Middle frontal gyrus (tissue), 1 donor: ENCODE results near the gene SLC6A13.
"Not testable (repeated sequence)": the region's sequence is repeated elsewhere in the genome, so short reads cannot be mapped to it uniquely, and the experiment has no call there.

ENCODE experiments used
- DNase-seq: peaks from one replicate; pipeline ENCODE4 v3.0.0-alpha.2; 2015; ENCODE audit warnings: low spot score; ENCODE audit errors: extremely low spot score

Gene SLC6A13

DNA sequence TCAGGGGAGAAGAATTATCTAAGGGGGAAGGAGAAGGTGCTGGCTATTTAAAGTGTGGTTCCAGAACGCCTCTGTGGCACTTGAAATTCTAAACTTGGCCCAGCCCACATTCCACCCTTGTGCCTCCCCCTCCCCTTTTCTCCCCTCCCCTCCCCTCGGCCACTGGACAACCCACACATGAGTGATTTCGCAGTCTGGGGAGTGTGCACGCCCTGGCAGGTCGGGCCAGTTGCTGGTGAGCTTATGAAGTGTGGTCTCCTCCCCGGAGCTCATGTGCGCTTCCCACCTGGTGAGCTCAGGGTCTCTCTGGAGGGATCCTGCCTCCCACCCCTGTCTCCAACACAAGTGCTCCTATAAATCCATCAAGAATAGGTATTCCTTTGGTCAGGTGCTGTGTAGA, at the start of gene SLC6A13:
SLC6A13 (minus strand) TSS at position 20 of the 400 bp plus-strand sequence. CDS start 2,784 bp downstream, outside the sequence.
- no peak for DNase-seq

GRCh38 chr12:308511-308910, 45.9 kb upstream of the SLC6A13 start:
- DNase-seq = no peak

- no peak for DNase-seq
These were observed 44.8 kb upstream of the SLC6A13 start for GRCh38 chr12:307406-307805.

- DNase-seq = no peak
These were observed 42.2 kb upstream of the SLC6A13 start for GRCh38 chr12:304805-305204.

GRCh38 chr12:302766-303165, 40.1 kb upstream of the SLC6A13 start:
- DNase-seq = not testable (repeated sequence)

GRCh38 chr12:300166-300565, 37.5 kb upstream of the SLC6A13 start:
- DNase-seq = not testable (repeated sequence)

GRCh38 chr12:299511-299910, 36.9 kb upstream of the SLC6A13 start:
- DNase-seq = not testable (repeated sequence)

DNA sequence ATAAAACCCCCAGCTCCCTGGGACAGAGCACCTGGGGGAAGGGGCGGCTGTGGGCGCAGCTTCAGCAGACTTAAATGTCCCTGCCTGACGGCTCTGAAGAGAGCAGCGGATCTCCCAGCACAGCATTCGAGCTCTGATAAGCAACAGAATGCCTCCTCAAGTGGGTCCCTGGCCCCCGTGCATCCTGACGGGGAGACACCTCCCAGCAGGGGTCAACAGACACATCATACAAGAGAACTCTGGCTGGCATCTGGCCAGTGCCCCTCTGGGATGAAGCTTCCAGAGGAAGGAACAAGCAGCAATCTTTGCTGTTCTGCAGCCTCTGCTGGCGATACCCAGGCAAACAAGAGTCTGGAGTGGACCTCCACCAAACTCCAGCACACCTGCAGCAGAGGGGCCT, 35.4 kb upstream of the SLC6A13 start:
- not testable (repeated sequence) for DNase-seq

DNA sequence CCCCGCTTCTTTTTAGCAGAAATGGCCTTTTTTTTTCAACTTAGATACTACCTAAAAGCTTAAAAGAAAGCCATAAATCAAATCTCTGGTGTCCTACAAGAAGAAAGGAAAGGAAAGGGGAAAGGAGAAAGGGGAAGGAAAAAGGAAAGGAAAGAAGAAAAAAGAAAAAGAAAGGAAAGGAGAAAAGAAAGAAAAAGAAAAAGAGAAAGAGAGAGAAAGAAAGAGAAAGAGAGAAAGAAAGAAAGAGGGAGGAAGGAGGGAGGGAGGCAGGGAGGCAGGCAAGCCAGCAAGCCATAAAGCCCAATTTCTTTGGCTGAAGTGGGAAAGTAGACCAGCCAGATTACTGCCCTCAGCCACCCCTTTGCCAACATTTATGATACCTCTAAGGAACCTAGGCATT, 32.5 kb upstream of the SLC6A13 start:
- DNase-seq = no peak

DNA sequence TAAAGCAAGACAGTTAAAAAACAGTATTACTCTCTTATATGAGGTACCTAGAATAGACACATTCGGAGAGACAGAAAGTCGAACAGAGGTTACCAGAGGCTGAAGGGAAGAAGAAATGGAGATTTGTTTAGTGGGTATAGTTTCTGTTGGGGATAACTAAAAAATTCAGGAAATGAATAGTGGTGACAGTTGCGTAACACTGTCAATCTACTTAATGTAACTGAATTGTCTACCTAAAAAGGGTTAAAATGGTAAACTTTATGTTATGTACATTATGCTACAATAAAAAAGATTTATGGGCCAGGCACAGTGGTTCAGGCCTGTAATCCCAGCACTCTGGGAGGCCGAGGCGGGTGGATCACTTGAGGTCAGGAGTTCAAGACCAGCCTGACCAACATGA, 30.6 kb upstream of the SLC6A13 start:
- DNase-seq = no peak

GRCh38 chr12:292186-292585, 29.6 kb upstream of the SLC6A13 start:
- no peak for DNase-seq

DNA sequence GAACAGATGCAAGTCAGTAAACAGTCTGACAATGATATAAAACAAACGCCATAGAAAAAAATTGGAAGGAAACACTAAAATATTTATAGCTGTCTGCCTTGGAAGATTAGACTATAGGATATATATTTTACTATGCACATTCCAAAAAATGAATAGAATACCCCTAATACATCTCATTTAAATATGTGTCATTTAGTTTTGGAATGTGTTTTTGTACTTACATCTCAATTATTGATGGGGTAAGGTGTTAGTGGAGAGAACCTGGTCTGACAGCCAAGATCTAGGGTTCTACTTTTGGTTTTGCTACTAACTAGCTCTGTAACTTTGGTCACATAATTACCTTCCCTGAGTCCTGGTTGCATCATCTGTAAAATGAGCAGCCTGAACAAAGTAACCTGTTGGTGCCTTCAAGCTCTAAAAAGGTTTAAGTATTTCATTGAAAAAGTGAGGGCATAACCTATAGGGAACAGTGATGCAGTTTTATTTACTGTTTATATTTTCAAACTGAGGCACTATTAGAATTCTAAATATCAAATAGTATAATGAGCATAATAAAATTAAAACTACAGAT, 28.6 kb upstream of the SLC6A13 start:
- DNase-seq = no peak

GRCh38 chr12:288687-289086, 26.1 kb upstream of the SLC6A13 start:
- no peak for DNase-seq

GRCh38 chr12:286531-287300, 24.1 kb upstream of the SLC6A13 start:
- DNase-seq = no peak

GRCh38 chr12:278046-278445, 15.4 kb upstream of the SLC6A13 start:
- DNase-seq = no peak

DNA sequence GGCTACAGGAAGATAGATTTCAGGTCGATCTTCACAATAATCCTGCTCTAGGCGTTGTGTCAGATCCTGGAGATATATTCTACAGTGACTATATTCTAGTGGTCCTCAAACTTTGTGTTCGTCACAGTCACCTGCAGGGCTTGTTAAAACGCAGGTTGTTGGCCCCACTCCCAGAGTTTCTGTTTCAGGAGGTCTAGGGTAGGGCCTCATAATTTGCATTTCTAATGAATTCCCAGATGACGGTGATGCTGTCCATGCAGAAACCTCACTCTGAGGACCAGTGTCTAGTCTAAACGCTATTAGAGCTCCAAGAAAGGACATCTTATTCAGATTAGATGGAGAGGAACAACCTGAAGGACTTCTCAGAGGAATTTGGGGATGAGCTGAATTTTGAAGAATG, 13.2 kb upstream of the SLC6A13 start:
- no peak for DNase-seq

DNA sequence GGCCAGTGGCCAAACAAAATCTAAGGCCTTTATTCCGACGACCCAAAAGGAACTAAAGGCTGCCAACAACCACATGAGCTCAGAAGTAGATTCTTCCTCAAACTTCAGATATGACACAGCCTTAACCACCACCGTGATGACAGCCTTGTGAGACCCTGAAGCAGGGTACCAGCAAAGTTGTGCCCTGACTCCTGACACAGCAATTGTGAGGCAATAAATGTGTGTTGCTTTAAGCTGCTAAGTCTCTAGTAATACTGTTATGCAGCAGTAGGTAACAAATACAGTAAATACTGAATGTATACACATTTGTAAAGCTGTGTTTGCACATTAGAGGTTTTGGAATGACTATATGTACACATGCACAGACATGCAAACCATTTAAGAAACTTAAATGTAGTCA, 10.7 kb upstream of the SLC6A13 start:
- DNase-seq = no peak

DNA sequence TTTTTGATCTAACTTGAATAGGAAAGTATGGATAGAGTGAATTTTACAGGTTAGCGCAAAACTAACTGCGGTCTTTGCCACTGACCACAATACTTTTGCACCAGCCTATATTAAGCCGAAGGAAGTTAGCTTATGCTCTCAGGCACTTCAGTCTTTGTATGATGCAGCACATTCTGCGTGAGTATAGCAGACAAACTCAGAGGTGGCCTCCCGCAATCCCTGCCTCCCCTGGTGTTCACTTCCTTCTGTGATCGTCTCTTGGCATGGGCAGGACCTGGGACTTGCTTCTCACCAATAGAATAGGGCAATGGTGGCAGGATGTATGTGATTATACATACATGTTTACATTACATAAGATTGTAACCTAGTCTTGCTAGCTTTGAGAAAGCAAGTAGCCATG, 10.3 kb upstream of the SLC6A13 start:
- DNase-seq = no peak

GRCh38 chr12:271161-271560, 8.5 kb upstream of the SLC6A13 start:
- no peak for DNase-seq

DNA sequence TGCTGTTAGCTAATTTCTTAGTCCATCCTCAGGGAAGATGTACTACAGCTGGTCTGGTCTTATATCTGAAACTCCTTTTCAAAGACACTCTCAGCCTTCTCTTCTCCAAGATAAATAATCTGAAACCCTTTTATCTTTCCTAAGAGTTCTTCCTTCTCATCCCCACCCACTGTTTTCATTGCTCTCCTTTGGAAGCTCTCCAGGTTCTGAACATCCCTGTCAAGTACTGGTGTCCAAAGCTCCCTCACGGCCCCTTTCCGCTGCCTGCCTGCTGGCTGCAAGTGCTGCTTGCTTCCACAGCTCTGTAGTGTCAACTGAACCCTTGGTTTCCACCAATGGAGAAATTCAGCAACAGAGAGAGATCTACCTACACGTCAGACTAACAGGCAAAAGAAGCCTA, 6.6 kb upstream of the SLC6A13 start:
- no peak for DNase-seq

DNA sequence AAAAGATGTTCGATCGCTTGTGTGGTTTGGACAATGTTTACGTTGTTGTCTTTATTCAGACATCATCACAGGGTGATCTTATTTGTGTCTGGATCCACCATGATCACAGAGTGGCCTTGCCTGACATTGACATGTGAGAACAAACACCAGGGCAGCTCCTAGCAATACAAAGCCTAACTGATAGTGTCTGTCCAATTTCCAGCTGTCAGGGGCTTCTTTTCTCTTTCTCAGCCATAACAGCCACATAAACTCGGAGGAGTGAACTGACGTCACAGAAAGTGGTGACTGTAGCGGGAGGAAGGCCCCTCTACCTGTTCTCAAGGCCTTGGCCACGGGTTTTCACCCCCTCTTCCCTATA, 5.8 kb upstream of the SLC6A13 start:
- DNase-seq = no peak

GRCh38 chr12:267581-268482, 5.2 kb upstream of the SLC6A13 start:
- no peak for DNase-seq
